ENCODE data around the gene FBXO33.

FBXO33 gene

GRCh38 chr14:39432619-39433451, 602 bp upstream of the FBXO33 start:
- in situ Hi-C loops (cut with MboI; ENCODE audit: low pct_unique_long_range_greater_than_20kb, low sequenced_read_pairs, unreplicated experiment): no loop called here
- DNase-seq (ENCODE audit: low spot score): peak; percentile 74
- peak; percentile 20 for TF ChIP-seq CTCF (IDR thresholded peaks at IDR 0.05; ENCODE audit: extremely low read depth, insufficient read depth, missing control alignments)

- in situ Hi-C loops (cut with MboI; ENCODE audit: low pct_unique_long_range_greater_than_20kb, low sequenced_read_pairs, unreplicated experiment): no loop called here
- no peak for TF ChIP-seq CTCF (IDR thresholded peaks at IDR 0.05; ENCODE audit: extremely low read depth, insufficient read depth, missing control alignments)
- DNase-seq (ENCODE audit: low spot score): peak; percentile 45
These were observed 636 bp downstream of the FBXO33 start for GRCh38 chr14:39431416-39432178.

- no peak for TF ChIP-seq CTCF (IDR thresholded peaks at IDR 0.05; ENCODE audit: extremely low read depth, insufficient read depth, missing control alignments)
- DNase-seq (ENCODE audit: low spot score): no peak
- in situ Hi-C loops (cut with MboI; ENCODE audit: low pct_unique_long_range_greater_than_20kb, low sequenced_read_pairs, unreplicated experiment): no loop called here
These were observed 1.3 kb downstream of the FBXO33 start for GRCh38 chr14:39430762-39431415.

- no peak for TF ChIP-seq CTCF (IDR thresholded peaks at IDR 0.05; ENCODE audit: extremely low read depth, insufficient read depth, missing control alignments)
- DNase-seq (ENCODE audit: low spot score): no peak
- in situ Hi-C loops (cut with MboI; ENCODE audit: low pct_unique_long_range_greater_than_20kb, low sequenced_read_pairs, unreplicated experiment): no loop called here
These were observed 4.1 kb downstream of the FBXO33 start for GRCh38 chr14:39428118-39428517.

- no peak for DNase-seq (ENCODE audit: low spot score)
- in situ Hi-C loops (cut with MboI; ENCODE audit: low pct_unique_long_range_greater_than_20kb, low sequenced_read_pairs, unreplicated experiment): no loop called here
- TF ChIP-seq CTCF (IDR thresholded peaks at IDR 0.05; ENCODE audit: extremely low read depth, insufficient read depth, missing control alignments): peak; percentile 37
These were observed 5.6 kb downstream of the FBXO33 start for GRCh38 chr14:39426605-39427004.

- in situ Hi-C loops (cut with MboI; ENCODE audit: low pct_unique_long_range_greater_than_20kb, low sequenced_read_pairs, unreplicated experiment): no loop called here
These were observed 6.3 kb downstream of the FBXO33 start for GRCh38 chr14:39425947-39426346.

More at GRCh38 chr14:39425947-39426346, 6.3 kb downstream of the FBXO33 start:
- no peak for DNase-seq (ENCODE audit: low spot score)
- no peak for TF ChIP-seq CTCF (IDR thresholded peaks at IDR 0.05; ENCODE audit: extremely low read depth, insufficient read depth, missing control alignments)

Data from GM13977 (cell line).